C4-2B (cell line): ENCODE measurements around the gene UBASH3B.

ENCODE experiments used
- CTCF ChIP-seq: fragments of 450-650 bp; conservative IDR thresholded peaks from 2 replicates; pipeline ENCODE4 v1.5.1; 2017; ENCODE audit warnings: mild to moderate bottlenecking
- ZFX ChIP-seq: fragments of 450-650 bp; IDR thresholded peaks from 2 replicates; pipeline ENCODE4 v1.6.1; 2017

GRCh38 chr11:122690801-122691548, 35.5 kb downstream of the UBASH3B start:
- TF ChIP-seq CTCF, result no peak
- no peak for TF ChIP-seq ZFX
